Measurements from ENCODE around the gene KCND2. TPM values are rescaled to one million over a fixed set of nuclear protein-coding genes. Genes with fewer than 3 reads are reported as not detected.

The KCND2 gene
- total RNA-seq, 1 experiment from 2014 or later: 0.33 TPM

GRCh38 chr7:120444650-120445049, 171.7 kb downstream of the KCND2 start:
- no peaks in the 10 kb centered on the region for H3K9me3 ChIP-seq (ENCODE audit: low read length)
- H3F3A ChIP-seq (ENCODE audit: low read length, unreplicated experiment): no peaks in the 10 kb centered on the region
- ChIA-PET POLR2A (ENCODE audit: unreplicated experiment) (no interaction called here), CTCF (no interaction called here)
- no peaks in the 10 kb centered on the region for H3K27me3 ChIP-seq (ENCODE audit: low read length)
- H3K36me3 ChIP-seq (ENCODE audit: low read depth, low read length): no peaks in the 10 kb centered on the region
- H3K27ac ChIP-seq (ENCODE audit: low read length): no peak overlapping the region
- H3K9ac ChIP-seq (ENCODE audit: low read length): no peak overlapping the region
- no peak overlapping the region for H3K4me3 ChIP-seq (ENCODE audit: low read length)
- ATAC-seq (no peak), DNase-seq (no peak)
- H3K79me2 ChIP-seq (ENCODE audit: low read length): no peaks in the 10 kb centered on the region
- H3K4me1 ChIP-seq (ENCODE audit: insufficient read depth, low read length): no peaks in the 10 kb centered on the region
- no peaks in the 10 kb centered on the region for H4K20me1 ChIP-seq (ENCODE audit: low read length)
- no peaks in the 10 kb centered on the region for H3K9me2 ChIP-seq (replicated peaks; ENCODE audit: low read length)
- no TSS peak for BruUV-seq (replicated peaks)
- TF ChIP-seq EZH2phosphoT487 (IDR thresholded peaks at IDR 0.05; ENCODE audit: borderline replicate concordance, low read length) (no peak), CTCF (conservative IDR thresholded peaks at IDR 0.05; ENCODE audit: low read depth, low read length) (no peak), EZH2 (IDR thresholded peaks at IDR 0.05; ENCODE audit: low read length, unreplicated experiment) (no peak)
- H3K4me2 ChIP-seq (ENCODE audit: low read length): no peak overlapping the region
- H2AFZ ChIP-seq (ENCODE audit: low read length): no peak overlapping the region
- intact Hi-C loops (cut with micrococcal nuclease): no loop called here

- ChIA-PET POLR2A (ENCODE audit: unreplicated experiment) (no interaction called here), CTCF (no interaction called here)
- intact Hi-C loops (cut with micrococcal nuclease): no loop called here
- Histone ChIP-seq H3K4me2 (ENCODE audit: low read length) (no peak overlapping the region), H3K9me3 (ENCODE audit: low read length) (no peaks in the 10 kb centered on the region), H3K27ac (ENCODE audit: low read length) (no peak overlapping the region), H4K20me1 (ENCODE audit: low read length) (no peaks in the 10 kb centered on the region), H3F3A (ENCODE audit: low read length, unreplicated experiment) (no peaks in the 10 kb centered on the region), H3K9me2 (replicated peaks; ENCODE audit: low read length) (no peaks in the 10 kb centered on the region), H3K79me2 (ENCODE audit: low read length) (no peaks in the 10 kb centered on the region), H3K4me1 (ENCODE audit: insufficient read depth, low read length) (no peaks in the 10 kb centered on the region), H3K36me3 (ENCODE audit: low read depth, low read length) (no peaks in the 10 kb centered on the region), H3K4me3 (ENCODE audit: low read length) (no peak overlapping the region), H3K27me3 (ENCODE audit: low read length) (no peaks in the 10 kb centered on the region), H2AFZ (ENCODE audit: low read length) (no peak overlapping the region), H3K9ac (ENCODE audit: low read length) (no peak overlapping the region)
- ATAC-seq (no peak), DNase-seq (no peak)
- TF ChIP-seq CTCF (conservative IDR thresholded peaks at IDR 0.05; ENCODE audit: low read depth, low read length) (no peak), EZH2phosphoT487 (IDR thresholded peaks at IDR 0.05; ENCODE audit: borderline replicate concordance, low read length) (no peak), EZH2 (IDR thresholded peaks at IDR 0.05; ENCODE audit: low read length, unreplicated experiment) (no peak)
- no TSS peak for BruUV-seq (replicated peaks)
Observed at GRCh38 chr7:120445276-120445675, 172.3 kb downstream of the KCND2 start.

GRCh38 chr7:120452665-120453064, 179.7 kb downstream of the KCND2 start:
- POLR2A ChIA-PET (ENCODE audit: unreplicated experiment): no interaction called here
- no peak for DNase-seq

More at GRCh38 chr7:120452665-120453064, 179.7 kb downstream of the KCND2 start:
- Histone ChIP-seq H3K4me1 (ENCODE audit: insufficient read depth, low read length) (no peaks in the 10 kb centered on the region), H2AFZ (ENCODE audit: low read length) (no peak overlapping the region), H3K27me3 (ENCODE audit: low read length) (no peaks in the 10 kb centered on the region), H3K4me2 (ENCODE audit: low read length) (no peak overlapping the region), H4K20me1 (ENCODE audit: low read length) (no peaks in the 10 kb centered on the region), H3K4me3 (ENCODE audit: low read length) (no peak overlapping the region), H3K79me2 (ENCODE audit: low read length) (no peaks in the 10 kb centered on the region), H3K9me2 (replicated peaks; ENCODE audit: low read length) (no peaks in the 10 kb centered on the region), H3K9me3 (ENCODE audit: low read length) (0 out of 2 replicates have a peak, but pooled peaks cover 7% of the 10 kb centered on the region), H3K27ac (ENCODE audit: low read length) (no peak overlapping the region), H3K9ac (ENCODE audit: low read length) (no peak overlapping the region), H3F3A (ENCODE audit: low read length, unreplicated experiment) (no peaks in the 10 kb centered on the region), H3K36me3 (ENCODE audit: low read depth, low read length) (no peaks in the 10 kb centered on the region)
- no TSS peak for BruUV-seq (replicated peaks)
- intact Hi-C loops (cut with micrococcal nuclease): no loop called here
- CTCF ChIA-PET: no interaction called here
- TF ChIP-seq CTCF (conservative IDR thresholded peaks at IDR 0.05; ENCODE audit: low read depth, low read length): no peak
- TF ChIP-seq EZH2phosphoT487 (IDR thresholded peaks at IDR 0.05; ENCODE audit: borderline replicate concordance, low read length): no peak
- TF ChIP-seq EZH2 (IDR thresholded peaks at IDR 0.05; ENCODE audit: low read length, unreplicated experiment): no peak
- no peak for ATAC-seq

Data from PC-3 (cell line).